ENCODE data around the gene PF4V1. TPM values are rescaled to one million over a fixed set of nuclear protein-coding genes. Genes with fewer than 3 reads are reported as not detected.

Gene PF4V1
- total RNA-seq, 4 donors from 2014 or later, result not detected

GRCh38 chr4:73897380-73898136 is 44.5 kb downstream of the PF4V1 start:
- no peak for TF ChIP-seq CTCF (IDR thresholded peaks at IDR 0.05; ENCODE audit: low read depth)

- no peak for TF ChIP-seq CTCF (IDR thresholded peaks at IDR 0.05; ENCODE audit: low read depth)
Measured at GRCh38 chr4:73901031-73901430, 47.9 kb downstream of the PF4V1 start.

- TF ChIP-seq CTCF (IDR thresholded peaks at IDR 0.05; ENCODE audit: low read depth), result no peak
Measured at GRCh38 chr4:73902038-73902637, 49.0 kb downstream of the PF4V1 start.

- no peak for TF ChIP-seq CTCF (IDR thresholded peaks at IDR 0.05; ENCODE audit: low read depth)
Measured at GRCh38 chr4:73902817-73903547, 49.9 kb downstream of the PF4V1 start.

Other genes with a start within 250 kb of the PF4V1 start
- gene RASSF6, start 232.9 kb upstream of the PF4V1 start, total RNA-seq, result under 1 TPM in 1 of 4 donors, not detected in 3; 0.34 TPM
- 10 to 100 TPM in 1 of 4 donors, 1 to 10 TPM in 2, under 1 TPM in 1; 0.38 to 14.5 (median 3.5) TPM for gene CXCL8, start 112.7 kb upstream of the PF4V1 start, total RNA-seq
- under 1 TPM in 1 of 4 donors, not detected in 3; 0.22 TPM for gene CXCL6, start 16.6 kb upstream of the PF4V1 start, total RNA-seq
- 1 to 10 TPM in 2 of 4 donors, not detected in 2; 1.5 to 1.8 TPM for gene CXCL1, start 16.1 kb downstream of the PF4V1 start, total RNA-seq
- not detected for gene PF4, start 128.7 kb downstream of the PF4V1 start, total RNA-seq
- 1 to 10 TPM in 1 of 4 donors, under 1 TPM in 1, not detected in 2; 0.88 to 4.6 TPM for gene PPBP, start 134.9 kb downstream of the PF4V1 start, total RNA-seq
- 1 to 10 TPM in 1 of 4 donors, not detected in 3; 1.4 TPM for gene CXCL5, start 145.4 kb downstream of the PF4V1 start, total RNA-seq
- 1 to 10 TPM in 2 of 4 donors, not detected in 2; 2.2 to 7.8 TPM for gene CXCL3, start 185.4 kb downstream of the PF4V1 start, total RNA-seq
- 10 to 100 TPM; 12.7 to 33.7 (median 16.0) TPM for gene CXCL2, start 245.9 kb downstream of the PF4V1 start, total RNA-seq

All from subcutaneous adipose tissue (tissue), 4 donors.